IMR-90 (cell line): ENCODE measurements around the gene EPHA5. TPM values are rescaled to one million over a fixed set of nuclear protein-coding genes. Genes with fewer than 3 reads are reported as not detected.
A peak's percentile ranks its signal among the peaks of the same experiment; 100 is the strongest.

ENCODE experiments used
- ATAC-seq: fragments of 200-7000 bp; cut with Tn5 transposase; 2 replicates; pipeline ENCODE4 v1.9.1; 2020; ENCODE audit warnings: low read depth, mild to moderate bottlenecking, moderate library complexity
- BruUV-seq: library from RNA; stranded (reverse); fragments of 400-500 nt; replicated peaks from 2 replicates; lab custom pipeline; 2021; lab: Mats Ljungman, UMichigan
- CTCF ChIA-PET: fragments of 300-600 bp; formaldehyde crosslinking; extraction: SDS; loops from one replicate; lab custom pipeline; 2021; ENCODE audit warnings: antibody characterized with exemption; lab: Yijun Ruan, JAX
- POLR2A ChIA-PET: fragments of 300-600 bp; sonication (Branson Sonifier 250); formaldehyde crosslinking; loops from one replicate; lab custom pipeline; 2022; ENCODE audit warnings: antibody characterized with exemption; ENCODE audit not compliant: unreplicated experiment; lab: Charles Lee
- DNase-seq: peaks from one replicate; pipeline ENCODE4 v3.0.0; 2013
- H2AFZ ChIP-seq: replicated peaks from 2 replicates; pipeline ENCODE3; 2013; ENCODE audit warnings: low read length, mild to moderate bottlenecking; ENCODE audit not compliant: poor library complexity
- H2AK5ac ChIP-seq: 2 replicates; pipeline ENCODE4 v1.6.1; 2013; ENCODE audit warnings: low read depth, low read length, inconsistent platforms
- H2AK9ac ChIP-seq: replicated peaks from 2 replicates; pipeline ENCODE3; 2013; ENCODE audit warnings: mild to moderate bottlenecking, low read depth, low read length, moderate library complexity; ENCODE audit not compliant: poor library complexity
- H2BK120ac ChIP-seq: 2 replicates; pipeline ENCODE4 v1.6.1; 2013; ENCODE audit warnings: low read depth, low read length, inconsistent platforms
- H2BK15ac ChIP-seq: 3 replicates; pipeline ENCODE4 v1.6.1; 2013; ENCODE audit warnings: low read depth, low read length, inconsistent platforms
- H2BK20ac ChIP-seq: 2 replicates; pipeline ENCODE4 v1.6.1; 2013; ENCODE audit warnings: low read depth, mild to moderate bottlenecking, inconsistent platforms, low read length, moderate library complexity
- H2BK5ac ChIP-seq: 2 replicates; pipeline ENCODE4 v1.6.1; 2013; ENCODE audit warnings: mild to moderate bottlenecking, low read depth, low read length, inconsistent platforms; ENCODE audit not compliant: poor library complexity, severe bottlenecking
- H3K14ac ChIP-seq: replicated peaks from 2 replicates; pipeline ENCODE4 v1.6.1; 2013; ENCODE audit warnings: low read depth, low read length, inconsistent platforms
- H3K18ac ChIP-seq: 2 replicates; pipeline ENCODE4 v1.6.1; 2013; ENCODE audit warnings: low read depth, low read length, control low read depth
- H3K23ac ChIP-seq: 2 replicates; pipeline ENCODE4 v1.6.1; 2013; ENCODE audit warnings: low read depth, low read length, inconsistent platforms
- H3K27ac ChIP-seq: 2 replicates; pipeline ENCODE4 v1.5.1; 2013; ENCODE audit warnings: mild to moderate bottlenecking, control low read depth, low read length; ENCODE audit not compliant: insufficient read depth
- H3K27me3 ChIP-seq: 2 replicates; pipeline ENCODE4 v1.6.1; 2013; ENCODE audit warnings: low read length; ENCODE audit not compliant: control insufficient read depth, insufficient read depth
- H3K36me3 ChIP-seq: 2 replicates; pipeline ENCODE4 v1.6.1; 2013; ENCODE audit warnings: low read length, mixed read lengths; ENCODE audit not compliant: control insufficient read depth, insufficient read depth
- H3K4ac ChIP-seq: 2 replicates; pipeline ENCODE4 v1.6.1; 2013; ENCODE audit warnings: low read depth, low read length, inconsistent platforms
- H3K4me1 ChIP-seq: 2 replicates; pipeline ENCODE4 v1.6.1; 2013; ENCODE audit warnings: low read length, mixed read lengths; ENCODE audit not compliant: control insufficient read depth, insufficient read depth
- H3K4me2 ChIP-seq: 2 replicates; pipeline ENCODE4 v1.6.1; 2013; ENCODE audit warnings: low read depth, mild to moderate bottlenecking, control low read depth, low read length, moderate library complexity
- H3K4me3 ChIP-seq: 2 replicates; pipeline ENCODE4 v1.5.1; 2013; ENCODE audit warnings: low read depth, mild to moderate bottlenecking, control low read depth, low read length, moderate library complexity; ENCODE audit not compliant: insufficient read depth
- H3K56ac ChIP-seq: 2 replicates; pipeline ENCODE4 v1.6.1; 2013; ENCODE audit warnings: low read length, inconsistent platforms; ENCODE audit not compliant: insufficient read depth; ENCODE audit errors: extremely low read depth
- H3K79me1 ChIP-seq, 2 experiments: 2 replicates each; pipeline ENCODE4 v1.6.1; 2013; ENCODE audit warnings: low read length in 2 of 2, inconsistent platforms in 1 of 2, low read depth in 1 of 2
- H3K9ac ChIP-seq: 2 replicates; pipeline ENCODE4 v1.6.1; 2013; ENCODE audit warnings: low read depth, low read length, control low read depth
- H3K9me1 ChIP-seq: 2 replicates; pipeline ENCODE4 v1.6.1; 2013; ENCODE audit warnings: low read length, inconsistent platforms; ENCODE audit not compliant: insufficient read depth
- H3K9me3 ChIP-seq: 2 replicates; pipeline ENCODE4 v1.6.1; 2013; ENCODE audit warnings: low read length; ENCODE audit not compliant: control insufficient read depth, insufficient read depth
- H4K20me1 ChIP-seq: 2 replicates; pipeline ENCODE4 v1.6.1; 2013; ENCODE audit warnings: low read length, inconsistent platforms; ENCODE audit not compliant: insufficient read depth
- H4K5ac ChIP-seq: 2 replicates; pipeline ENCODE4 v1.6.1; 2013; ENCODE audit warnings: mild to moderate bottlenecking, low read depth, low read length, control low read depth
- H4K8ac ChIP-seq, 2 experiments: 2 replicates each; pipeline ENCODE4 v1.6.1; 2013; ENCODE audit warnings: low read depth in 2 of 2, low read length in 2 of 2, control low read depth in 1 of 2, inconsistent platforms in 1 of 2
- H4K91ac ChIP-seq: 2 replicates; pipeline ENCODE4 v1.6.1; 2013; ENCODE audit warnings: low read depth, low read length, inconsistent platforms; ENCODE audit not compliant: insufficient read depth
- CEBPB ChIP-seq: IDR thresholded peaks from 2 replicates; pipeline ENCODE4 v1.6.1; 2012; ENCODE audit warnings: low read depth, low read length, improper control_type of control experiment
- CHD1 ChIP-seq: IDR thresholded peaks from 2 replicates; pipeline ENCODE4 v1.6.1; 2012; ENCODE audit warnings: low read depth, low read length, improper control_type of control experiment
- FOS ChIP-seq: fragments of 150-350 bp; IDR thresholded peaks from 2 replicates; pipeline ENCODE4 v1.6.1; 2016; ENCODE audit warnings: low read depth, low read length
- MAFK ChIP-seq: IDR thresholded peaks from 2 replicates; pipeline ENCODE4 v1.6.1; 2012; ENCODE audit warnings: low read depth, low read length, improper control_type of control experiment
- NFE2L2 ChIP-seq: fragments of 150-350 bp; IDR thresholded peaks from 2 replicates; pipeline ENCODE4 v1.6.1; 2016; ENCODE audit warnings: low read depth, mild to moderate bottlenecking, low read length
- POLR2A ChIP-seq: IDR thresholded peaks from 2 replicates; pipeline ENCODE4 v1.6.1; 2012; ENCODE audit warnings: mild to moderate bottlenecking, low read depth, low read length
- RFX5 ChIP-seq: IDR thresholded peaks from 2 replicates; pipeline ENCODE4 v1.8.0; 2012; ENCODE audit warnings: low read depth, mild to moderate bottlenecking, low read length, moderate library complexity
- WGBS, 2 experiments: methylation state at CpG; one replicate each; pipeline versions ENCODE4 v1.1.5 to v1.1.7; 2013; ENCODE audit warnings: missing lambda C conversion rate in 2 of 2; ENCODE audit not compliant: insufficient read length in 1 of 2; ENCODE audit errors: extremely low coverage in 2 of 2; 5-methylcytosine and 5-hydroxymethylcytosine counted together
- dilution Hi-C: fragments of 300-500 bp; cut with HindIII; formaldehyde crosslinking; loops from one replicate; pipeline ENCODE4 v1.14.3; 2018; ENCODE audit warnings: low sequenced_read_pairs; ENCODE audit not compliant: unreplicated experiment
- in situ Hi-C: fragments of 300-500 bp; cut with MboI; formaldehyde crosslinking; loops from 3 replicates; pipeline ENCODE4 v1.14.3; 2019; ENCODE audit warnings: low sequenced_read_pairs, inconsistent platforms, mixed read lengths
- intact Hi-C: fragments of 100-400 bp; cut with micrococcal nuclease; formaldehyde crosslinking; loops from 2 replicates; pipeline ENCODE4 v1.10.0; 2022
- polyA plus RNA-seq, 3 experiments: library from polyadenylated mRNA; depleted of rRNA; stranded (reverse); fragments of >200 nt; gene quantifications; 2 replicates each; pipeline ENCODE4 v1.2.3, GENCODE V29; 2012; ENCODE audit warnings: low replicate concordance in 1 of 3
- total RNA-seq: library from RNA; depleted of rRNA; stranded (reverse); fragments of >200 nt; gene quantifications from 2 replicates; pipeline ENCODE4 v1.2.3, GENCODE V29; 2012
- TF ChIP-seq, protein P1 (sequence below): fragments of 150-350 bp; IDR thresholded peaks from 2 replicates; pipeline ENCODE4 v1.6.1; 2016; ENCODE audit warnings: low read depth, mild to moderate bottlenecking, low read length, moderate library complexity, borderline replicate concordance

EPHA5 gene
- total and polyA plus RNA-seq, 2 of the 4 experiments (the other 2 are of a cell fraction), result 0.07 to 0.18 TPM

DNA sequence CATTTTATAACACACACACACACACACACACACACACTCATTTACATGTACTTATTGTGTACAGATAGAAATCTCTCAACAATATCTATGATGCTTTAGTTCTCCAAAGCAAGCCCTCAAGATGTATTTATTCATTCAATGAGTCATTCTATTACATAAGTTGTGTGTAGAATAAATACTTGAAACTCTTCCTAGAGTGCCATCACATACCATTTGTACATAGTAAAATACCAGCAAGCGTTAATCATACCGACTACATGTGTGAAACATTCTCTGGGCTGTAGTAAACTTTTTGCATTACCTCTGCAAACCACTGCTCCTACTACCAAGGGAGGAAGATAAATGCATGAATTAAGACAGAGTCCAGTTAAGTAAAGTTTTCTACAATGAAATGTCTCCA lies 70.9 kb downstream of the EPHA5 start:
- Histone ChIP-seq H3K56ac (no peak overlapping the region), H3K4ac (no peak overlapping the region), H3K14ac (no peak overlapping the region), H3K4me3 (no peak overlapping the region), H2AK9ac (no peak overlapping the region), H4K8ac (no peak overlapping the region), H2AK5ac (no peak overlapping the region), H3K18ac (no peak overlapping the region), H3K36me3 (no peaks in the 10 kb centered on the region), H3K4me1 (no peaks in the 10 kb centered on the region), H3K79me1 (no peaks in the 10 kb centered on the region), H3K27ac (no peak overlapping the region), H3K4me2 (no peak overlapping the region), H2BK15ac (no peak overlapping the region), H2BK20ac (no peak overlapping the region), H4K5ac (no peak overlapping the region), H2AFZ (no peak overlapping the region), H4K20me1 (no peaks in the 10 kb centered on the region), H4K91ac (no peak overlapping the region), H3K27me3 (no peaks in the 10 kb centered on the region), H2BK120ac (no peak overlapping the region), H2BK5ac (no peak overlapping the region), H3K23ac (no peak overlapping the region), H3K9me3 (peaks cover 2% of the 10 kb centered on the region; the same call in 1 of the 2 replicates), H3K9ac (no peak overlapping the region), H3K9me1 (no peaks in the 10 kb centered on the region)
- POLR2A ChIA-PET, result no interaction called here
- no CpG with 5 or more reads among the region's 2 CpGs for WGBS, 2 experiments
- ATAC-seq, result no peak
- intact Hi-C loops (no loop called here), dilution Hi-C loops (no loop called here), in situ Hi-C loops (no loop called here)
- no TSS peak for BruUV-seq
- CTCF ChIA-PET, result no interaction called here
- TF ChIP-seq RFX5 (no peak), CHD1 (no peak), POLR2A (no peak), FOS (no peak), NFE2L2 (no peak), CEBPB (no peak), MAFK (no peak)
- TF ChIP-seq, protein P1, sequence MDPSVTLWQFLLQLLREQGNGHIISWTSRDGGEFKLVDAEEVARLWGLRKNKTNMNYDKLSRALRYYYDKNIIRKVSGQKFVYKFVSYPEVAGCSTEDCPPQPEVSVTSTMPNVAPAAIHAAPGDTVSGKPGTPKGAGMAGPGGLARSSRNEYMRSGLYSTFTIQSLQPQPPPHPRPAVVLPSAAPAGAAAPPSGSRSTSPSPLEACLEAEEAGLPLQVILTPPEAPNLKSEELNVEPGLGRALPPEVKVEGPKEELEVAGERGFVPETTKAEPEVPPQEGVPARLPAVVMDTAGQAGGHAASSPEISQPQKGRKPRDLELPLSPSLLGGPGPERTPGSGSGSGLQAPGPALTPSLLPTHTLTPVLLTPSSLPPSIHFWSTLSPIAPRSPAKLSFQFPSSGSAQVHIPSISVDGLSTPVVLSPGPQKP, result no peak
- DNase-seq, result peak; percentile 5
